ENCODE results near the gene UBASH3A. TPM values are rescaled to one million over a fixed set of nuclear protein-coding genes. Genes with fewer than 3 reads are reported as not detected.

The UBASH3A gene
- total RNA-seq, 2 donors from 2014 or later, result 0.12 TPM; not detected in 1

- no peak for DNase-seq (ENCODE audit: low spot score)
- TF ChIP-seq, protein P1, sequence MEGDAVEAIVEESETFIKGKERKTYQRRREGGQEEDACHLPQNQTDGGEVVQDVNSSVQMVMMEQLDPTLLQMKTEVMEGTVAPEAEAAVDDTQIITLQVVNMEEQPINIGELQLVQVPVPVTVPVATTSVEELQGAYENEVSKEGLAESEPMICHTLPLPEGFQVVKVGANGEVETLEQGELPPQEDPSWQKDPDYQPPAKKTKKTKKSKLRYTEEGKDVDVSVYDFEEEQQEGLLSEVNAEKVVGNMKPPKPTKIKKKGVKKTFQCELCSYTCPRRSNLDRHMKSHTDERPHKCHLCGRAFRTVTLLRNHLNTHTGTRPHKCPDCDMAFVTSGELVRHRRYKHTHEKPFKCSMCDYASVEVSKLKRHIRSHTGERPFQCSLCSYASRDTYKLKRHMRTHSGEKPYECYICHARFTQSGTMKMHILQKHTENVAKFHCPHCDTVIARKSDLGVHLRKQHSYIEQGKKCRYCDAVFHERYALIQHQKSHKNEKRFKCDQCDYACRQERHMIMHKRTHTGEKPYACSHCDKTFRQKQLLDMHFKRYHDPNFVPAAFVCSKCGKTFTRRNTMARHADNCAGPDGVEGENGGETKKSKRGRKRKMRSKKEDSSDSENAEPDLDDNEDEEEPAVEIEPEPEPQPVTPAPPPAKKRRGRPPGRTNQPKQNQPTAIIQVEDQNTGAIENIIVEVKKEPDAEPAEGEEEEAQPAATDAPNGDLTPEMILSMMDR (IDR thresholded peaks at IDR 0.05), result no peak
- no peaks in the 10 kb centered on the region for H3K4me1 ChIP-seq
Observed at GRCh38 chr21:42425591-42425990, 21.9 kb downstream of the UBASH3A start.

GRCh38 chr21:42426424-42426823, 22.7 kb downstream of the UBASH3A start:
- Histone ChIP-seq H3K4me3 (no peak overlapping the region), H3K27ac (no peak overlapping the region), H3K36me3 (no peaks in the 10 kb centered on the region), H3K4me1 (no peaks in the 10 kb centered on the region), H3K9me3 (no peaks in the 10 kb centered on the region), H3K27me3 (no peaks in the 10 kb centered on the region)
- DNase-seq (ENCODE audit: low spot score), result no peak
- TF ChIP-seq, protein P1 (IDR thresholded peaks at IDR 0.05), result no peak

More at GRCh38 chr21:42425591-42425990, 21.9 kb downstream of the UBASH3A start:
- no peaks in the 10 kb centered on the region for H3K27me3 ChIP-seq
- H3K9me3 ChIP-seq, result no peaks in the 10 kb centered on the region
- H3K36me3 ChIP-seq, result no peaks in the 10 kb centered on the region
- no peak overlapping the region for H3K27ac ChIP-seq
- no peak overlapping the region for H3K4me3 ChIP-seq

GRCh38 chr21:42426876-42427480, 23.3 kb downstream of the UBASH3A start:
- Histone ChIP-seq H3K36me3 (no peaks in the 10 kb centered on the region), H3K4me1 (no peaks in the 10 kb centered on the region), H3K27me3 (no peaks in the 10 kb centered on the region), H3K27ac (no peak overlapping the region), H3K4me3 (no peak overlapping the region), H3K9me3 (peaks cover 0 to 2% of the 10 kb centered on the region in 2 donors)
- TF ChIP-seq, protein P1 (IDR thresholded peaks at IDR 0.05), result no peak
- DNase-seq (ENCODE audit: low spot score), result no peak

- Histone ChIP-seq H3K4me1 (no peaks in the 10 kb centered on the region), H3K27me3 (no peaks in the 10 kb centered on the region), H3K4me3 (no peak overlapping the region), H3K36me3 (no peaks in the 10 kb centered on the region), H3K27ac (no peak overlapping the region), H3K9me3 (peaks cover 0 to 12% of the 10 kb centered on the region in 2 donors)
- no peak for DNase-seq (ENCODE audit: low spot score)
- TF ChIP-seq, protein P1 (IDR thresholded peaks at IDR 0.05), result no peak
Observed at GRCh38 chr21:42427809-42428419, 24.2 kb downstream of the UBASH3A start.

GRCh38 chr21:42429021-42429420, 25.3 kb downstream of the UBASH3A start:
- no peak overlapping the region for H3K27ac ChIP-seq
- DNase-seq (ENCODE audit: low spot score), result no peak
- H3K4me1 ChIP-seq, result peaks cover 0 to 2% of the 10 kb centered on the region in 2 donors
- no peaks in the 10 kb centered on the region for H3K36me3 ChIP-seq
- H3K4me3 ChIP-seq, result no peak overlapping the region
- no peaks in the 10 kb centered on the region for H3K27me3 ChIP-seq
- H3K9me3 ChIP-seq, result peaks cover 0 to 18% of the 10 kb centered on the region in 2 donors
- TF ChIP-seq, protein P1 (IDR thresholded peaks at IDR 0.05), result no peak

Measured in right atrium auricular region (tissue), 2 donors.